Skeletal muscle satellite cell (primary cell): ENCODE measurements around the gene RIPOR3.
"Not testable (repeated sequence)": the region's sequence is repeated elsewhere in the genome, so short reads cannot be mapped to it uniquely, and the experiment has no call there.

Experiments used
- H3K27me3 ChIP-seq: 2 replicates; pipeline ENCODE4 v1.7.0; 2013; ENCODE audit warnings: low read length; ENCODE audit not compliant: control insufficient read depth, insufficient read depth
- H3K36me3 ChIP-seq: 2 replicates; pipeline ENCODE4 v1.7.0; 2013; ENCODE audit warnings: mild to moderate bottlenecking, control low read depth, low read length; ENCODE audit not compliant: insufficient read depth
- H3K4me1 ChIP-seq: 2 replicates; pipeline ENCODE4 v1.7.0; 2013; ENCODE audit warnings: low read length; ENCODE audit not compliant: control insufficient read depth, insufficient read depth
- H3K4me2 ChIP-seq: 2 replicates; pipeline ENCODE4 v1.7.0; 2013; ENCODE audit warnings: mild to moderate bottlenecking, low read length
- H3K4me3 ChIP-seq: 2 replicates; pipeline ENCODE4 v1.7.0; 2013; ENCODE audit warnings: low read length
- H3K9ac ChIP-seq: 2 replicates; pipeline ENCODE4 v1.7.0; 2013; ENCODE audit warnings: mild to moderate bottlenecking, low read depth, low read length, moderate library complexity
- H3K9me3 ChIP-seq: replicated peaks from 2 replicates; pipeline ENCODE4 v1.7.0; 2013; ENCODE audit warnings: mild to moderate bottlenecking, control low read depth, low read length

Gene RIPOR3

DNA sequence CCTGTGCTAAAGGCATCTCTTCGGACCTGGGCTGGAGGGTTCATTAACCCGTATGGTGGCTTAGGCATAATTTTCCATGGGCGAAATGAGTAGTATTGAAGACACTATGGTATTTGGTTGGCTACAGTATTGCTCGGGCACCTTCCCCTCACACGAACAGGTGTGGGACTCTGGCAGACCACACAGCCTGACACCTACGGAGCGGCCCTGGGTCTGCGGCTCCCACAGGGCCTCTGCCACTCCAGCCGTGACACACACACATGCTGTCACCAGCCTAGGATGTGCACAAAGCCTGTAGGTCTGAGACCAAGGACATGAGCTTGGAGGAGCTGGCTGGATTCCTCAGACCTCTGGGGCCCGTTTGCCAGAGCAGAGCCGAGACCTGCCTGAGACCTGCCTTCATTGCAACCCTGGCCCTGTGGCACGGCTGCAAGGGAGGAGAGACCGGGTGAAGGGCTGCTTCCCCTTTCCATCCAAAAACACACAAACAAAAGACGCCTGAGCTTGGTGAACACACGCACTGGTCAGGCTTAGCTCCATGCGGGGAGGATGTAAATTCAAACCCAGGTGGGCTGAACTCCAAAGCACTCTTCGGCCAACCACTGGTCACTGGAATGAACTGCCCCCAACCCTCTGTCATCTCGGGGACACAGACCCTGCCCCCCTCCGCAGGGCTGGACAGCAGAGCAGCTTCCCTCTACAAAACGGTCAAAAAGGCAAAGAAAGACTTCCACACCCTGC is 51.2 kb downstream of the RIPOR3 start:
- not testable (repeated sequence) for H3K4me3 ChIP-seq, H3K4me1 ChIP-seq, H3K9me3 ChIP-seq, H3K27me3 ChIP-seq, H3K4me2 ChIP-seq, H3K9ac ChIP-seq, H3K36me3 ChIP-seq

DNA sequence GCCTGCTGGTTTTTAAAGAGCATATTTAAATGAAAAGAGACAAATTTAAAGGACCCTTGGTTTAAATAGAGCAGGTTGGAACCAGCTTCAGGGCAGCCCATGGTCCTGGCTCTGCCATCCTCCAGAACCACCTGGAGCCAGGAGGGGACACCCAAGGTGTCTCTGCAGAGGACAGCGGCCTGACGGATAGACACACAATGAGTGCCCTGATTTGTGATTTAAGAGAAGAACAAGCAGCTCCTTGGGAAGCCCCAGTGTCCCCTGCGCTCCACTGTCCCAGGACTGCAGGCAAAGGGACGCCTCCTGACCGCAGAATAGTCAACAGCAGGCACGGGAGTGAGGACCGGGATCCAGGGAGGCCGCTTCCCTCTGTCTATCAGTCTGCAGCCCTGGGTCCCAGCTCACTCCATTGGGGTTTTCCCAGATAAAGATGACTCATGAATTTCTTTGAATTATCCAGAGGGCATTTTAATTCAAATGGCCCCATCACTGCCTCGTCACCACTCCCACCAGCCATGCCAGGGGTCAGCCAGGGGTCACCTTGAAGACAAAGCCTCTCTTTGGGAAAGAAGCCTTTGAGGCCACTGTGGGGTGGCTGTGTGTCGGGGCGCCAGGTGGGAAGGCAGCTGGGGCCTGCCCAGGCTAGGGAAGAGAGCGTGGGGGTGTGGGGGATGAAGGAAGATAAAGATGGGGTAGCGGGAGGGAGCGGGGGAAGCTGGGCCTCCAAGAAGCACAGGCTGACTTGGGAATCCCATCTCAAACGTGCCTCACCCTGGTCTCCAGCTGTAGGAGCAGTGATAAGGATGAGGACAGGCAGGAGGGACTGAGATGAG is 53.1 kb downstream of the RIPOR3 start:
- H3K27me3 ChIP-seq, result peaks cover 20% of the 10 kb centered on the region
- H3K4me3 ChIP-seq, H3K36me3 ChIP-seq, H3K9ac ChIP-seq, H3K4me2 ChIP-seq, H3K4me1 ChIP-seq, H3K9me3 ChIP-seq: not testable (repeated sequence)

GRCh38 chr20:50636601-50637540 is 54.5 kb downstream of the RIPOR3 start:
- Histone ChIP-seq H3K36me3 (no peaks in the 10 kb centered on the region), H3K4me2 (no peak overlapping the region), H3K4me3 (no peak overlapping the region), H3K9ac (no peak overlapping the region), H3K9me3 (no peaks in the 10 kb centered on the region), H3K4me1 (no peaks in the 10 kb centered on the region), H3K27me3 (peaks cover 30% of the 10 kb centered on the region)

- no peaks in the 10 kb centered on the region for H3K9me3 ChIP-seq
- H3K36me3 ChIP-seq, result no peaks in the 10 kb centered on the region
- peaks cover 40% of the 10 kb centered on the region for H3K27me3 ChIP-seq
- no peak overlapping the region for H3K4me3 ChIP-seq
- H3K4me2 ChIP-seq, result no peak overlapping the region
- no peaks in the 10 kb centered on the region for H3K4me1 ChIP-seq
- no peak overlapping the region for H3K9ac ChIP-seq
These were observed 55.4 kb downstream of the RIPOR3 start for GRCh38 chr20:50635676-50636600.

DNA sequence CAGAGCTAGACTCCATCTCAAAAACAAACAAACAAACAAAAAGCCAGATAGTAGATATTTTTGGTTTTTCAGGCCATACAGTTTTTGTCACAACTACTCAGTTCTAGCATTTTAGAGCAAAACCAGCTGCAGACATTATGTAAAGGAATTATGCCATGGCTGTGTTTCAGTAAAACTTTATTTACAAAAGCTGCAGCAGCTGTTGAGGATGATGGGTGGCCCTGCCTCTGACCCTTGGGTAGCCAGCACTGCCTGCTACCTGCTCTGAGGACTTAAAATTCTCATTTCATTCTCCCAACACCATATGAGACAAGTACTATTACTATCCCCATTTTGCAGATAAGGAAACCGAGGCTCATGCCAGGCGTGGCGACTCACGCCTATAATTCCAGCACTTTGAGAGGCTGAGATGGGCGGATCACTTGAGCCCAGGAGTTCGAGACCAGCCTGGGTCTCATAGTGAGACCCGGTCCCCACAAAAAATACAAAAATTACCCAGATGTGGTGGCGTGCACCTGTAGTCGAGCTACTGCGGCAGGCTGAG is 56.3 kb downstream of the RIPOR3 start:
- Histone ChIP-seq H3K4me1 (no peaks in the 10 kb centered on the region), H3K4me3 (no peak overlapping the region), H3K4me2 (no peak overlapping the region), H3K27me3 (peaks cover 46% of the 10 kb centered on the region), H3K9ac (no peak overlapping the region), H3K36me3 (no peaks in the 10 kb centered on the region), H3K9me3 (no peaks in the 10 kb centered on the region)

- H3K27me3 ChIP-seq, result peaks cover 48% of the 10 kb centered on the region
- no peak overlapping the region for H3K4me3 ChIP-seq
- no peaks in the 10 kb centered on the region for H3K4me1 ChIP-seq
- H3K9ac ChIP-seq, result no peak overlapping the region
- no peaks in the 10 kb centered on the region for H3K9me3 ChIP-seq
- no peaks in the 10 kb centered on the region for H3K36me3 ChIP-seq
- no peak overlapping the region for H3K4me2 ChIP-seq
These were observed 57.2 kb downstream of the RIPOR3 start for GRCh38 chr20:50634191-50634590.

GRCh38 chr20:50633361-50633760 is 58.0 kb downstream of the RIPOR3 start:
- H3K4me2 ChIP-seq, result no peak overlapping the region
- H3K4me1 ChIP-seq, result no peaks in the 10 kb centered on the region
- H3K27me3 ChIP-seq, result peaks cover 54% of the 10 kb centered on the region
- H3K9ac ChIP-seq, result no peak overlapping the region
- no peaks in the 10 kb centered on the region for H3K9me3 ChIP-seq
- no peaks in the 10 kb centered on the region for H3K36me3 ChIP-seq
- H3K4me3 ChIP-seq, result no peak overlapping the region

- Histone ChIP-seq H3K9ac (no peak overlapping the region), H3K4me1 (no peaks in the 10 kb centered on the region), H3K36me3 (no peaks in the 10 kb centered on the region), H3K9me3 (no peaks in the 10 kb centered on the region), H3K27me3 (peaks cover 61% of the 10 kb centered on the region), H3K4me3 (no peak overlapping the region), H3K4me2 (no peak overlapping the region)
These were observed 58.6 kb downstream of the RIPOR3 start for GRCh38 chr20:50632701-50633100.

- no peaks in the 10 kb centered on the region for H3K36me3 ChIP-seq
- H3K4me2 ChIP-seq, result no peak overlapping the region
- H3K9ac ChIP-seq, result no peak overlapping the region
- H3K4me3 ChIP-seq, result no peak overlapping the region
- H3K27me3 ChIP-seq, result peaks cover 61% of the 10 kb centered on the region
- H3K4me1 ChIP-seq, result no peaks in the 10 kb centered on the region
- H3K9me3 ChIP-seq, result no peaks in the 10 kb centered on the region
These were observed 59.1 kb downstream of the RIPOR3 start for GRCh38 chr20:50632236-50632635.

- Histone ChIP-seq H3K4me2 (no peak overlapping the region), H3K9me3 (no peaks in the 10 kb centered on the region), H3K4me3 (no peak overlapping the region)
These were observed 60.6 kb downstream of the RIPOR3 start for GRCh38 chr20:50630578-50631263.

More at GRCh38 chr20:50630578-50631263, 60.6 kb downstream of the RIPOR3 start:
- Histone ChIP-seq H3K4me1 (no peaks in the 10 kb centered on the region), H3K36me3 (no peaks in the 10 kb centered on the region), H3K27me3 (peaks cover 60% of the 10 kb centered on the region), H3K9ac (no peak overlapping the region)
